ENCODE measurements around the gene MOB1B.
"Not testable (repeated sequence)": the region's sequence is repeated elsewhere in the genome, so short reads cannot be mapped to it uniquely, and the experiment has no call there.

The MOB1B gene

GRCh38 chr4:70901984-70902576 lies at the start of gene MOB1B:
TSS of gene MOB1B (plus strand) at chr4:70902369. CDS start at chr4:70902537, 168 bp downstream.
- peak; percentile 95 for DNase-seq (ENCODE audit: low spot score)

- DNase-seq (ENCODE audit: low spot score): no peak
Measured at GRCh38 chr4:70855464-70855863, 46.7 kb upstream of the MOB1B start.

- DNase-seq (ENCODE audit: low spot score): no peak
Measured at GRCh38 chr4:70858454-70858853, 43.7 kb upstream of the MOB1B start.

- no peak for DNase-seq (ENCODE audit: low spot score)
Measured at GRCh38 chr4:70859066-70859465, 43.1 kb upstream of the MOB1B start.

DNA sequence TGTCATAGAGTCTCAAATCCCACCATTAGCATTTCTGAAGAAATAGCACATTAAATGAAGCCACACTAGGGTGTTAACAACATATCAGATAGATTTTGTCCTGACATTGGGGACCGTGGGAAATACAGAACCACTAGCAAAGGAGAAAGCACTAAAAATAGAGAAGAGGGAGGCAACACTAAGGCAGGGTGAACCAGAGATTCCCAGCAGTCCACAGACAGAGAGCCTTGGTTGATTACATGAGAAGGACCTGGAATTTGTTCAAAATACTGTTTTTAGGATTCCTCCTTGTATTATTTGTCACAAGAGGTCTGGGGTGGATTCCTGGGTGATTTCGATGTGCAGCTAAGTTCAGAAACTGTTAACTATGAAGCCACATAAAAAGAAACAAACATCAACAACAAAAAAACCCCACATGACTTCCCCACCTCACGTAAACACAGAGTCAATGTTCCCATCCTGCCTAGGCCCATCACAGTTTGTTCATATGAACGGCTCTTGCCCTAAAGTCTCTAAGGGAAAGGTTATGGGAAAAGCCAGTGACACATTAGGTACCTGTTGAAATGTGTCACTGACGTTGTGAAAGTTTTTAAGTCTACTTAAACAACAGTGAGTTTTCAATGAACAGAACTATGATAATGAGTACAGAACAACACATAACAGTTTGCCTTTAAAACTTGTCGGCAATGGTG lies 38.9 kb upstream of the MOB1B start:
- peak; percentile 12 for DNase-seq (ENCODE audit: low spot score)

- no peak for DNase-seq (ENCODE audit: low spot score)
Measured at GRCh38 chr4:70868778-70869177, 33.4 kb upstream of the MOB1B start.

DNA sequence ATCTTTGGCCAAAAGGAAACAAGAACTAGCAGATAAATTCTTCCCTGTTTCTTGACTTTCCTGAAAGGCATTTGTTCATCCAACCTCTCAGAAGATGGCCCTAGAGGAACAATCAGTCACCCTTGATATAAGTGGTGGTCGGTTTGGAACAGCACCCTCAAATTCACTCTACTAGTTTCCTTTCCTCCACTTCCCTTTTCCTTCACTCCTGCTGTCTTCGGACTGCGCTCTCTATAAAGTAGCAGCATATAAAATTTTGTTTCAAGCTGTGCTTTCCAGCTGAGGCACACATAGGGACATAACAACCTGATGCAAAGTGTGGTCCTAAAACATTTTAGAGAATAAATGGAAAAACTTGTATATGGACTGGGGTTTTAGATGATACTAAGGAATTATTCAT lies 29.0 kb upstream of the MOB1B start:
- DNase-seq (ENCODE audit: low spot score): no peak

GRCh38 chr4:70874268-70875156 lies 27.7 kb upstream of the MOB1B start:
- DNase-seq (ENCODE audit: low spot score): no peak

DNA sequence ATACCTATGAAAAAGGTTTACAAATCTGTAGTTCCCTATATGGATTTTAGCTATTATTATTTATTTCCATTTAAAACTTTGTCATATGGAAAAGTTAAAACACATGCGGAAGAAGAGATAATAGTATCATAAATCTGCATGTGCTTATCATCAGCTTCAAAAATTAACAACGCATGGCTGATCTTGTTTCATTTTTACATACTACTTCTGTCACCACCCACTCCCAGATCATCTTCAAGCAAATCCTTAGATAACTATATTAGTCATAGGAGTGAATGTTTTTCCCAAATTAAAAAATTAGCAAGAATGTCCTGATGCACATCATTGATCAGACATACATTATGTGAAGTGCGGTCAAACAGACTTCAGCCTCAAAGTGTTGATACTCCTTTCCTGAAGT lies 24.6 kb upstream of the MOB1B start:
- DNase-seq (ENCODE audit: low spot score): no peak

GRCh38 chr4:70880739-70881138 lies 21.4 kb upstream of the MOB1B start:
- no peak for DNase-seq (ENCODE audit: low spot score)

- no peak for DNase-seq (ENCODE audit: low spot score)
Measured at GRCh38 chr4:70885174-70885573, 17.0 kb upstream of the MOB1B start.

DNA sequence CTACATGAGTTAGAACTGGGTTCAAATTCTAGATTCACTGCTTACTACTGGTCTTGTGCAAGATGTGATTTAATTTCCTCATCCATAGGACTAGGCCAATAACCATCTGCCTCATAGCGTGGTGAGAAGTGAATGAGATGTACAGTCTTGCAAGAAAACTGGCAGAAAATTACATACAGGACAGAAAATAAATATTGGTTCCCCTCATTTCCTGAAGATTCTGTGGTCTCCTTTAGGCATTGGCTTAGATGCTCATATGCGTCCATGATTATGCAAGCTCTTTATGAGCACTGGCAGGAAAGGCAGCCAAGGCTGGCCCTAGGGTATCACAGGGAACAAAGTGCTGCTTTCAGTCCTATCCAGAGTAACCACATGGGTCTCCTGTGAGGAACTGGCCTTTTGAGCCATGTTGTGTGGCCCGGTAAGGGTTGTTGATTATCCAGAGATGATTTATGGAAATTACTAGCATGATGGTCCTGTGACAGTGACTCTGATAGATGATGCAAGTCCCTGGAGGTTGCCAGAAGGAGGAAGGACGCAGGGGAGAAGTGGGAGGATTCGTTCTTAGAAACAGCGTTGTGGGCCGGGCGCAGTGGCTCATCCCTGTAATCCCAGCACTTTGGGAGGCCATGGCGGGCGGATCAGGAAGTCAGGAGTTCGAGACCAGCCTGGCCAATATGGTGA lies 9.9 kb upstream of the MOB1B start:
- no peak for DNase-seq (ENCODE audit: low spot score)

DNA sequence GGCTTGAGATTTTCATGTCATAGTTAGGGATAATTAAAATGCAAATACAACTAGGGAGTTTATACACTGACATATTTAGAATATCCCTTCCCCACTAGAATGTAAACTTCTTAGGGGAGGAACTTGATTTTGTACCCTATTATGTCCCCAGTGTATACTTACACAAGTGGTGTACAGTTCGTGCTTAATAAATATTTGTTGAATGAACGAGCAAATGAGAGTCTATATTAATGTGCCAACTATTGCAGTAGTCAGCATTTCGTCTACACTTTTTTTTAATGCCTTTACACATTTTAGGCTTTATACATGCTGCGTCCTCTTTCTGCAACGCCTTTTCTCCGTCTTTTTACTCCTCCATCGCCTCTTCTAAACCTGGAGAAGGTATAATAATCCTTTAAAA lies 8.4 kb upstream of the MOB1B start:
- no peak for DNase-seq (ENCODE audit: low spot score)

GRCh38 chr4:70895405-70895804 lies 6.8 kb upstream of the MOB1B start:
- peak; percentile 21 for DNase-seq (ENCODE audit: low spot score)

GRCh38 chr4:70895811-70896491 lies 6.2 kb upstream of the MOB1B start:
- no peak for DNase-seq (ENCODE audit: low spot score)

- DNase-seq (ENCODE audit: low spot score): not testable (repeated sequence)
Measured at GRCh38 chr4:70898581-70898980, 3.6 kb upstream of the MOB1B start.

- no peak for DNase-seq (ENCODE audit: low spot score)
Measured at GRCh38 chr4:70901607-70901983, 574 bp upstream of the MOB1B start.

DNA sequence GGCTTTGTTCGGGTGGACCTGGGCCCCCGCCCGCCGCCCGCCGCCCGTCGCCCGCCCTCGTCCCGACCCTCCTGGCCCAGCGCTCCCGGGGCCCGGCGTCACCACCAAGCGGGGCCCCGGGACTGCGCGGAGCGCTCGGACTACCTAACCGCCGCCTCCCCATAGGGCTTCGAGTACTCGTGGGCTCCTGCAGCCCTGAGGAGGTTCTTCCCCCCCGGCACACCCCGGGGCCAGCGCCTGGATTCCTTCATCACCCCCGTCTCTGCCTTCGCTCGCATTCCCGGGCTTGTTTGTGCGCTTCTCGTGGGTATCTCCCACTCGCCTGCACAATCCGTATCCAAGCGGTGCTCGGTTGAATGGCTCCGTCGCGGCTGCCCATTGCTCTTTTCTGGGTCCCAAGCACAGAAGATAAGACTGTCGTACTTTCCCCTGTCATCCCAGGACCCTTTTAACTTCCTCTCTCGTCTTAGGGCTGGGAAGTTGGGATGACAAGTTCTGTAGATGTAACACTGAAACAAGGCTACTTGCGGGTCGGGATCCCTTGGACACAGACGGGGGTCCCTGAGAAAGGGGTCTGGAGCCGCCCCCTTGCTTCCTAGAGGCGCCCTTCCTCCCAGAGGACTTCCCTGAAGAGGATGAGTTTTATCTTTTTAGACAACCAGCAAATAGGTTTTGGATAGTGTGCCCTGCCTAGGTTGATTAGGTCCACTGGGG lies 565 bp downstream of the MOB1B start:
- DNase-seq (ENCODE audit: low spot score): peak; percentile 78

- no peak for DNase-seq (ENCODE audit: low spot score)
Measured at GRCh38 chr4:70903291-70903603, 1.1 kb downstream of the MOB1B start.

- no peak for DNase-seq (ENCODE audit: low spot score)
Measured at GRCh38 chr4:70908993-70909556, 6.9 kb downstream of the MOB1B start.

DNA sequence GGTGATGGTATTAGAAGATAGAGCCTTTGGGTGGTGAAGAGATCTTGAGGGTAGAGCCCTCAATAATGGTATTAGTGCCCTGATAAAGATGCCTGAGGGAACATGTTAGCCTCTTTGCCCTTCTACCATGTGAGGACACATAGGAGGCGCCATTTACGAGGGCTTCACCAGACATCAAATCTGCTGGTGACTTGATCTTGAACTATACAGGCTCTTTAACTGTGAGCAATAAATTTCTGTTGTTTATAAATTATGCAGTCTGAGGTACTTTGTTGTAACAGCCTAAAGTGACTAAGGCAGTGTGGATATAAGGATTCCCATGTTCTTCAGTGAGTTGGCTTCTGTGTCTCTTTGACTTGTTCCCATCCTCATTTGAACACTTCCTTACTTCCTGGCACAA lies 11.8 kb downstream of the MOB1B start:
- no peak for DNase-seq (ENCODE audit: low spot score)

All from AG20443 (cell line).